Measurements from ENCODE around the gene ZFYVE27. TPM values are rescaled to one million over a fixed set of nuclear protein-coding genes. Genes with fewer than 3 reads are reported as not detected.

Gene ZFYVE27
- total and polyA plus RNA-seq, 2 of the 4 experiments (the other 2 are of a cell fraction), result 13.1 to 22.2 TPM

DNA sequence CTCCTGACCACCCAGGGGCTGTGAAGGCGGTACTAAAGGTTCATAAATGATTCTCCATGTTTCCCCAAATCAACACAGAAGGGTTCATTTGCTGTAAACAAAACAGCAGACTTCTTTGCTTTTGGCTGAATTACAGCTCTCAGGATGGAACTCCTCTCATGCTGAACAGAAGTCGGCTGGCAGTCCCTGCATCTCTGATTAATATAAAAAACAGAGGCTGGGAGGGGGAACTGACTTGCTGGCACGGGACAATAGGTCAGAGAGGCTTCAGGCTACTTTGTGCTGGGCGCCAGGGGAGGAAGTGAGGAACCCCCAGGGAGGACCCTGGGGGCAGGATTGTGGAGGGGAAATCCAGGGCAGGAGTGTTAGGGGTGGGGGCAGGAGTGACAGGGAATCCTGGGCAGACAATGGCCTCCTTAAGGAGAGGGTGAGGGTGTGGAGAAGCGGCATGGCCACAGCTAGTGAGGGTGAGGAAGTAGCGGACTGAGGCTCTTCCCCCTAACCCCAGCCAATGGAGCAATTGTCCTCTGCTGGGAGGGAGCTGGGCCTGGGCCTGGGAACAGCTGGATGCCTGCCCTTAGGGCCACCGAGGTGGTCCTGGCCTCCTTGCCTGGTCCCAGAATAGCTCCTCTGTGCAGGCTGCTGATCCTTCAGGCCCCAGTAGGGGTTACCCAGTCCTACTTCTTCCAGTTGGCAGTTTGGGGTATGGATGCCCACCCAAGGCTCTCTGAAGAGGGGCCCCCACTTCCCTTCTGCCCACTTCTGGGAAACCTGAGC, 44.1 kb downstream of the ZFYVE27 start:
- WGBS, 2 experiments (ENCODE audit: extremely low coverage in 2 of 2, insufficient read length in 1 of 2), result 0% methylated on average over 2 of the region's 7 CpGs; no CpG with 5 or more reads in 1 of the 2 experiments
- POLR2A ChIA-PET (ENCODE audit: unreplicated experiment), result no interaction called here
- no peak overlapping the region for H2BK120ac ChIP-seq (ENCODE audit: low read depth, low read length)

More for the DNA sequence above, 44.1 kb downstream of the ZFYVE27 start:
- DNase-seq (no peak), ATAC-seq (ENCODE audit: low read depth) (peak; percentile 24)
- no peak overlapping the region for H3K56ac ChIP-seq (ENCODE audit: extremely low read depth, insufficient read depth, low read length)
- H3K14ac ChIP-seq (replicated peaks; ENCODE audit: low read depth, low read length), result no peak overlapping the region
- no peaks in the 10 kb centered on the region for H3K36me3 ChIP-seq (ENCODE audit: control insufficient read depth, insufficient read depth, low read length)
- H3K79me1 ChIP-seq (ENCODE audit: low read depth in 1 of 2, low read length in 2 of 2), result no peaks in the 10 kb centered on the region
- no peak overlapping the region for H2BK5ac ChIP-seq (ENCODE audit: low read depth, low read length, poor library complexity, severe bottlenecking)
- H2BK15ac ChIP-seq (ENCODE audit: low read depth, low read length), result no peak overlapping the region
- H2BK20ac ChIP-seq (ENCODE audit: low read depth, low read length), result no peak overlapping the region
- H4K5ac ChIP-seq (ENCODE audit: low read depth, low read length), result no peak overlapping the region
- no peaks in the 10 kb centered on the region for H3K4me1 ChIP-seq (ENCODE audit: control insufficient read depth, insufficient read depth, low read length)
- no peak overlapping the region for H3K9ac ChIP-seq (ENCODE audit: low read depth, low read length)
- CTCF ChIA-PET, result no interaction called here
- peaks cover 48% of the 10 kb centered on the region for H3K27me3 ChIP-seq (ENCODE audit: control insufficient read depth, insufficient read depth, low read length)
- dilution Hi-C loops (cut with HindIII; ENCODE audit: low sequenced_read_pairs, unreplicated experiment), result no loop called here
- no peak overlapping the region for H3K4ac ChIP-seq (ENCODE audit: low read depth, low read length)
- no peak overlapping the region for H4K8ac ChIP-seq (ENCODE audit: low read depth in 2 of 2, low read length in 2 of 2)
- H3K23ac ChIP-seq (ENCODE audit: low read depth, low read length), result no peak overlapping the region
- no peak overlapping the region for H4K91ac ChIP-seq (ENCODE audit: insufficient read depth, low read depth, low read length)
- TF ChIP-seq BHLHE40 (IDR thresholded peaks at IDR 0.05; ENCODE audit: low read depth, low read length), result no peak
- TF ChIP-seq, protein P1, sequence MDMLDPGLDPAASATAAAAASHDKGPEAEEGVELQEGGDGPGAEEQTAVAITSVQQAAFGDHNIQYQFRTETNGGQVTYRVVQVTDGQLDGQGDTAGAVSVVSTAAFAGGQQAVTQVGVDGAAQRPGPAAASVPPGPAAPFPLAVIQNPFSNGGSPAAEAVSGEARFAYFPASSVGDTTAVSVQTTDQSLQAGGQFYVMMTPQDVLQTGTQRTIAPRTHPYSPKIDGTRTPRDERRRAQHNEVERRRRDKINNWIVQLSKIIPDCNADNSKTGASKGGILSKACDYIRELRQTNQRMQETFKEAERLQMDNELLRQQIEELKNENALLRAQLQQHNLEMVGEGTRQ (IDR thresholded peaks at IDR 0.05; ENCODE audit: low read depth, low read length), result no peak
- TF ChIP-seq RAD21 (IDR thresholded peaks at IDR 0.05; ENCODE audit: low read length), result no peak
- TF ChIP-seq, protein P2, sequence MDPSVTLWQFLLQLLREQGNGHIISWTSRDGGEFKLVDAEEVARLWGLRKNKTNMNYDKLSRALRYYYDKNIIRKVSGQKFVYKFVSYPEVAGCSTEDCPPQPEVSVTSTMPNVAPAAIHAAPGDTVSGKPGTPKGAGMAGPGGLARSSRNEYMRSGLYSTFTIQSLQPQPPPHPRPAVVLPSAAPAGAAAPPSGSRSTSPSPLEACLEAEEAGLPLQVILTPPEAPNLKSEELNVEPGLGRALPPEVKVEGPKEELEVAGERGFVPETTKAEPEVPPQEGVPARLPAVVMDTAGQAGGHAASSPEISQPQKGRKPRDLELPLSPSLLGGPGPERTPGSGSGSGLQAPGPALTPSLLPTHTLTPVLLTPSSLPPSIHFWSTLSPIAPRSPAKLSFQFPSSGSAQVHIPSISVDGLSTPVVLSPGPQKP (IDR thresholded peaks at IDR 0.05; ENCODE audit: borderline replicate concordance, low read depth, low read length), result no peak
- no peak for TF ChIP-seq NFE2L2 (IDR thresholded peaks at IDR 0.05; ENCODE audit: low read depth, low read length)
- TF ChIP-seq SMC3 (IDR thresholded peaks at IDR 0.05; ENCODE audit: low read depth, low read length), result no peak
- no peak for TF ChIP-seq FOS (IDR thresholded peaks at IDR 0.05; ENCODE audit: low read depth, low read length)
- no peak for TF ChIP-seq RFX5 (IDR thresholded peaks at IDR 0.05; ENCODE audit: low read depth, low read length)
- TF ChIP-seq CHD1 (IDR thresholded peaks at IDR 0.05; ENCODE audit: low read depth, low read length), result no peak
- no peak for TF ChIP-seq MAZ (IDR thresholded peaks at IDR 0.05; ENCODE audit: borderline replicate concordance, low read depth, low read length)
- no peak for TF ChIP-seq MAFK (IDR thresholded peaks at IDR 0.05; ENCODE audit: low read depth, low read length)
- no peak for TF ChIP-seq MXI1 (IDR thresholded peaks at IDR 0.05; ENCODE audit: borderline replicate concordance, low read depth, low read length)
- TF ChIP-seq, protein P3, sequence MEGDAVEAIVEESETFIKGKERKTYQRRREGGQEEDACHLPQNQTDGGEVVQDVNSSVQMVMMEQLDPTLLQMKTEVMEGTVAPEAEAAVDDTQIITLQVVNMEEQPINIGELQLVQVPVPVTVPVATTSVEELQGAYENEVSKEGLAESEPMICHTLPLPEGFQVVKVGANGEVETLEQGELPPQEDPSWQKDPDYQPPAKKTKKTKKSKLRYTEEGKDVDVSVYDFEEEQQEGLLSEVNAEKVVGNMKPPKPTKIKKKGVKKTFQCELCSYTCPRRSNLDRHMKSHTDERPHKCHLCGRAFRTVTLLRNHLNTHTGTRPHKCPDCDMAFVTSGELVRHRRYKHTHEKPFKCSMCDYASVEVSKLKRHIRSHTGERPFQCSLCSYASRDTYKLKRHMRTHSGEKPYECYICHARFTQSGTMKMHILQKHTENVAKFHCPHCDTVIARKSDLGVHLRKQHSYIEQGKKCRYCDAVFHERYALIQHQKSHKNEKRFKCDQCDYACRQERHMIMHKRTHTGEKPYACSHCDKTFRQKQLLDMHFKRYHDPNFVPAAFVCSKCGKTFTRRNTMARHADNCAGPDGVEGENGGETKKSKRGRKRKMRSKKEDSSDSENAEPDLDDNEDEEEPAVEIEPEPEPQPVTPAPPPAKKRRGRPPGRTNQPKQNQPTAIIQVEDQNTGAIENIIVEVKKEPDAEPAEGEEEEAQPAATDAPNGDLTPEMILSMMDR (conservative IDR thresholded peaks at IDR 0.05; ENCODE audit: low read depth, low read length), result no peak
- TF ChIP-seq RCOR1 (IDR thresholded peaks at IDR 0.05; ENCODE audit: insufficient replicate concordance, low read length), result no peak
- H2AFZ ChIP-seq (replicated peaks; ENCODE audit: low read length, poor library complexity), result no peak overlapping the region
- H3K18ac ChIP-seq (ENCODE audit: low read depth, low read length), result no peak overlapping the region
- no peak overlapping the region for H2AK5ac ChIP-seq (ENCODE audit: low read depth, low read length)
- BruUV-seq (replicated peaks), result no TSS peak
- no peak overlapping the region for H2AK9ac ChIP-seq (replicated peaks; ENCODE audit: low read depth, low read length, poor library complexity)
- intact Hi-C loops (cut with micrococcal nuclease), result no loop called here
- no peak overlapping the region for H3K4me2 ChIP-seq (ENCODE audit: low read depth, low read length)
- in situ Hi-C loops (cut with MboI; ENCODE audit: low sequenced_read_pairs), result loop anchor here (25.0 kb wide), 1 partner anchor 256 kb away; the partner anchor contains the start of gene CRTAC1
- H4K20me1 ChIP-seq (ENCODE audit: insufficient read depth, low read length), result no peaks in the 10 kb centered on the region
- no peaks in the 10 kb centered on the region for H3K9me1 ChIP-seq (ENCODE audit: insufficient read depth, low read length)
- H3K9me3 ChIP-seq (ENCODE audit: control insufficient read depth, insufficient read depth, low read length), result no peaks in the 10 kb centered on the region
- H3K4me3 ChIP-seq (ENCODE audit: insufficient read depth, low read depth, low read length), result no peak overlapping the region
- no peak overlapping the region for H3K27ac ChIP-seq (ENCODE audit: insufficient read depth, low read length)

All from IMR-90 (cell line).